Ascending aorta (tissue), 1 donor: ENCODE measurements around the gene PHOSPHO2. TPM values are rescaled to one million over a fixed set of nuclear protein-coding genes. Genes with fewer than 3 reads are reported as not detected.

ENCODE experiments used
- total RNA-seq: library from RNA; depleted of rRNA; stranded (reverse); fragments of >200 nt; gene quantifications from one replicate; pipeline ENCODE4 v1.1.0, GENCODE V29; 2016

Gene PHOSPHO2
- total RNA-seq, 1 donor from 2014 or later: not detected

Other genes starting within 250 kb of the PHOSPHO2 start
- gene BBS5, start 215.0 kb upstream of the PHOSPHO2 start, total RNA-seq: 1.5 TPM
- gene KLHL41, start 184.8 kb upstream of the PHOSPHO2 start, total RNA-seq: 0.21 TPM
- 5.5 TPM for gene FASTKD1, start 120.6 kb upstream of the PHOSPHO2 start, total RNA-seq
- gene PPIG, start 110.1 kb upstream of the PHOSPHO2 start, total RNA-seq: 30.2 TPM
- not detected for gene CFAP210, start 64 bp upstream of the PHOSPHO2 start, total RNA-seq
- gene KLHL23, start 39.4 kb downstream of the PHOSPHO2 start, total RNA-seq: 1.9 TPM
- 42.6 TPM for gene SSB, start 104.4 kb downstream of the PHOSPHO2 start, total RNA-seq
- gene METTL5, start 130.4 kb downstream of the PHOSPHO2 start, total RNA-seq: 42.6 TPM
- 37.7 TPM for gene UBR3, start 133.0 kb downstream of the PHOSPHO2 start, total RNA-seq